ENCODE results near the gene IFITM2.
A peak's percentile ranks its signal among the peaks of the same experiment; 100 is the strongest.

The IFITM2 gene

DNA sequence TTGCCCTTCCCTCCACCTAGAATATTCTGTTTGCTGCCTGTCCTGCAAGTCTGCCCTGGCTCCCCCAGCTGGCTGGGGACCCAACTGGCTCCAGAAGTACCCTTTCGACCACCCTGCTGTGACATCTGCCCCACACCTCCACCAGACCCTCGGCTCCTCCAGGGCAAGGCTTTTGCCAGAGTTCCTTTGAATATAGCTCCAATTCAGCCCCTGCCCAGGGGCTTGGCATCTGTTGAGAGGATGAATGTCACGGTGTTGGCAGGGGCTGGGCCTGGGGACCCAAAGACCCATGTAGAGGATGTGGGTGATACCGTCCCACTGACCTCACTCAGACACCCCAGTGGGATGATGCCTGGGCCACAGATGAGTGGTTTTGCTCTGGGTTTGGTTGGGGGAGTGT lies 25.4 kb upstream of the IFITM2 start:
- DNase-seq, result peak; percentile 55

- DNase-seq, result no peak
Observed at GRCh38 chr11:282630-283360, 24.8 kb upstream of the IFITM2 start.

DNA sequence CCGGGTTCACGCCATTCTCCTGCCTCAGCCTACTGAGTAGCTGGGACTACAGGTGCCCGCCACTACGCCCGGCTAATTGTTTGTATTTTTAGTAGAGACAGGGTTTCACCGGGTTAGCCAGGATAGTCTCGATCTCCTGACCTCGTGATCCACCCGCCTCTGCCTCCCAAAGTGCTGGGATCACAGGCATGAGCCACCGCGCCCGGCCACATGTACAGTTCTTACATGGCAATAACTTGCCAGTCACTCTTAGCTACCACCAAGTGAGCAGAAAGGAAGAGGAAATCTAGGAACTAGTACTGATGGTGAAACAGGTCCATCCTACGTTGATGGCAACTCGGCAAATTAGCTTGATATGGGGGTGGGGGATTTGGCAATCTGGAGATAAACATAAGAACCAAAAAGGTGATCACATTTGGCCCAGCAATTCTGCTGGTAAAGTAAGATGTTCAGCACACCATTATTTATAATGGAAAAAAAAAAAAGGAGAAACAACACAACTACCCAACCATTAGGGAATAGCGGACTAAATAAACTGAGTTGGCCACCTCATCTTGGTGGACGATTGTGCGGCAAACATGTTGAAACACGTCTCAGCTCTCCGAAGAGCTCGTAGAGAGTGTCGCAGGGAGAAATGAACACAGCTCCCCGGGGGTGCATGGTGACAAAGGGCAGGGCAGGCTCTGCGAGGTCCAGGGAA lies 24.1 kb upstream of the IFITM2 start:
- no peak for DNase-seq

DNA sequence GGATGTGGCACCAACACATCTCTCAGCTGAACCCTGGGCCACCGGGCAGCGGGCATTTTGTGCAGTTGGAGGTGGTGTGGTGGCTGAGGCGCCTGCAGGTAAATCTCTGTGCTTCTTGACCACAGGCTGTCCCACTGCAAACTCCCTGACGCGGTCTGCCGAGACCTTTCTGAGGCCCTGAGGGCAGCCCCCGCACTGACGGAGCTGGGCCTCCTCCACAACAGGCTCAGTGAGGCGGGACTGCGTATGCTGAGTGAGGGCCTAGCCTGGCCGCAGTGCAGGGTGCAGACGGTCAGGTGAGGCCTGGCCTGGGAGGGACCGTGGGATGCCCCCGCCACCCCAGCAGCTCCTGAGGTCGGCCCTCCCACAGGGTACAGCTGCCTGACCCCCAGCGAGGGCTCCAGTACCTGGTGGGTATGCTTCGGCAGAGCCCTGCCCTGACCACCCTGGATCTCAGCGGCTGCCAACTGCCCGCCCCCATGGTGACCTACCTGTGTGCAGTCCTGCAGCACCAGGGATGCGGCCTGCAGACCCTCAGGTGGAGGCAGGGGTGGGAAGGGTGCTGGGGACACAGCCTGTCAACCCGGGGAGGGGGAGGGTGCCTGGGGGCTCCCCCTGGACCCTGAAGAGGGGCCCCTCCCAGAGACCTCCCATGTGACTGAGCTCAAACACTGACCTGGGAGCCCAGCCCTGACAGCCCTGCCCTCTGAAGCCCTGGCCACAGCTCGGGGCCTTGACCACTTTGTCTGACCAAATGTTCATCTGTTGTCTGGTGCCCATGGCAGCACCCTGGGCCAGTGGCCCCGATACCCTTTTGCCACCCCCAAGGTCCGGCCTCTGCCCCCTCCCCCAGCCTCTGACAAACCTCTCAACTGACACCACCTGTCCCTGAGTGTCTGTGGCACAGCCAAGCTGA lies 23.3 kb upstream of the IFITM2 start:
- no peak for DNase-seq

DNA sequence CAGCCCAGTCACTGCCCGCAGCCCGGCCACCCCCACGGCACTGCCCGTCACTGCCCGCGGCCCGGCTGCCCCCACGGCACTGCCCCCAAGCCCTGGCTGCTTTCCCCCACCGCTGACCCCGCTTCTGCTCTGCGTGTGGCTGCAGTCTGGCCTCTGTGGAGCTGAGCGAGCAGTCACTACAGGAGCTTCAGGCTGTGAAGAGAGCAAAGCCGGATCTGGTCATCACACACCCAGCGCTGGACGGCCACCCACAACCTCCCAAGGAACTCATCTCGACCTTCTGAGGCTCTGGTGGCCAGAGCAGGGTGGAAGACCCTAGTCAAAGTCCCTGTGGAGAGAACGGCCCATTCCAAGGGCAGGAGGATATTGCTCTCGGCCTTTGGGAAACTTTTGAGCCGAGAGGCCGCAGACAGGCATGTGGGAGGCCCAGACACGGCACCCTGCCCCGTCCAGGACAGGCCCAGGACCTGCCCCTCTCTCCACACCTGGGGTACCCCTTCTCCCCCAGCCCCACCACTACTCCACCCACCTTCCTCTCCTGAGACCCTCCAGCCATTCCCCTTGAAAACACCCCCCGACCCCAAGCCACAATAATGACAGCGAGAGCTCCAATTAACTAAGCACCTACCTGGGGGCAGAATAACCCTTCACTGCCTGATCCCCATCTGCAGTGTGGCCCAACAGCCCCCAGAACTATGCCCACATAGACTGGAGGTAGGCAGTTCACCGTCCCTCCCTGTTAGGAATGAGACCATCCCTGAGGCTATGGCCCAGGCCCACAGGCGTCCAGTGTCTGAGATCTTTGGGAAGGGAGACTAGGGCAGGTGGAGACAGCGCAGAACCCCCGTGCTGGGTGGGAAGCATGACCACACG lies 22.4 kb upstream of the IFITM2 start:
- DNase-seq, result no peak

GRCh38 chr11:285894-286220 lies 21.8 kb upstream of the IFITM2 start:
- no peak for DNase-seq

- DNase-seq, result peak; percentile 57
Observed at GRCh38 chr11:286977-287820, 20.4 kb upstream of the IFITM2 start.

- DNase-seq, result peak; percentile 76
Observed at GRCh38 chr11:287821-288477, 19.7 kb upstream of the IFITM2 start.

DNA sequence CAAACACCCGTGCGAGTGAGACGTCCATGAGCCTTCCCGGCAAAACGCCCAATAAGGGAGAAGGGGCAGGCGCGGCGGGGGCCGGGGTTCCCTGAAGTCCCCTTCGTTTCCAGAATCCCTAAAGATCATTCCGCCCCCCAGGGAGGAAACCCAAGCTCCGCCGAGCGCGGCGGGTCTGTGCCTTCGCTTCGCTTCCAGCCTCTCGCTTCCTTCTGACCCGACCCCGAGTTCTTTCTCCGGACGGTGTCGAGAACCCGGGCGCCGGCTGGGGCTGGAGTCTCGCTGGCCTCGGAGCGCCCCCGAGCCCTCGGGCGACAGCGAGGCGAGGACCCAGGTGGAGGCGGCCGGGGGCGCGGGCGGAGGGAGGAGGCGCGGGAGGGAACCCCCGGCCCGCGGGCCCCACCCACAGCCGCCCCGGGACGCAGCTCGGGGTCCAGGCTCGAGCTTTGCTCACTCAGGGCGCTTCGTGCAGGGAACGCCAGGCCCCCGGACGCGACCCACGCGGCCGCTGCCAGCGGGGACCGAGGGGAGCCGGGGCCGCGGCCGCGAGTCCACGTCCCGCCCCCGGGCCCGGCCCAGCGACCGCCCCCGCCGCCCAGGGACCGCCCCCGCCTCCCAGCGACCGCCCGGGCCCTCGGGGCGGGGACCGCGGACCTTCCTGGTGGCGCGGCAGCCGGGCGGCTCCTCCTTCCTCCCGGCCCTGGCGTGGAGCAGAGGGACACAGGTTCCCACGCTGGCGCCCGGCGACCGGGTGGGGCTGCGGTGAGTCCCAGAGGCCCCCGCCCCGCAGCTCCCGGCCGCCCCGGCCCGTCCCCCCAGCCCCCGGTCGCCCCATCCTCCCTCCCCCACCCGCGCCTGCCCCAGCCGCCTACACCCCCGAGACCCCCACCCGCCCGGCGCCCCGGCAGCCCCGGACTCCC lies 18.9 kb upstream of the IFITM2 start, which contains the start of gene PGGHG:
Gene PGGHG (plus strand): TSS at position 649 of the 920 bp plus-strand sequence. CDS start 691 bp downstream, outside the sequence.
- peak; percentile 77 for DNase-seq

DNA sequence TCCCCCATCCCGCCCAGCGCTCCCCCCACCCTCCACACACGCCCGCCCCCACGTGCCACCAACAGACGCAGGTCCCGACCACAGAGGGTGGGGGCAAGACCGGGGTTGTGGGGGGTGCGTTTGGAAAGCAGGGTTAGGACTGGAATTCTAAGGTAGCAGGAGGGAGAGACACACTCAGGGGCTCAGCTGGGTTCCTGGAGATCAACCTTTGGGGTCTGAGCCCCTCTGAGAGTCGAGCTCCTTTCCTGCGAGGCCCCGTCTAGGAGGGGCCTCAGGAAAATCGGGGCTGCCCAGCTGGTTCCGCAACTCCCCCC lies 18.3 kb upstream of the IFITM2 start:
- no peak for DNase-seq

GRCh38 chr11:289712-290620 lies 17.6 kb upstream of the IFITM2 start:
- no peak for DNase-seq

DNA sequence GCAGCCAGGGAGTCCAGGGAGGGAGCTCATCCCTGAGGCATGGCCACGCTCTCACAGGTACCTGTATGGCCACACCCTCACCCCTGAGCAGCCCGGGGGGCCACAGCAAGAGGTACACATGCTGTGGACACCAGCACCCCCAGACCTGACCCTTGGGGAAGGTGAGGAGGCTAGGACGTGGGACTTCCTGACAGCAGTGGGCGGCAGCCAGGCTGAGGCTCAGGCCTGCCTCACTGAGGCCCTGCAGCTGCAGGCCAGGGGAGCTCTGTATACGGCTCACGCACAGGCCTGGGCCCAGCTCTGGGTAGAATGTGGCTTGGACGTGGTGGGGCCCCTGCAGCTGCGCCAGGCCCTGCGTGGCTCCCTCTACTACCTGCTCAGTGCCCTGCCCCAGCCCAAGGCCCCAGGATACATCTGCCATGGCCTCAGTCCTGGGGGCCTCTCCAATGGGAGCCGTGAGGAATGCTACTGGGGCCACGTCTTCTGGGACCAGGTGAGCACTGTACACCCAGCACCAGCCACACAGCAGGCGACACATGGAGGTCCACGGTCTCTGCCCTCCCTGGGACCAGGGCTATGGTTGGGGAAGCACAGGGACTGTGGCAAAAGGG lies 16.9 kb upstream of the IFITM2 start:
- DNase-seq, result no peak

- DNase-seq, result no peak
Observed at GRCh38 chr11:291281-292210, 16.1 kb upstream of the IFITM2 start.

DNA sequence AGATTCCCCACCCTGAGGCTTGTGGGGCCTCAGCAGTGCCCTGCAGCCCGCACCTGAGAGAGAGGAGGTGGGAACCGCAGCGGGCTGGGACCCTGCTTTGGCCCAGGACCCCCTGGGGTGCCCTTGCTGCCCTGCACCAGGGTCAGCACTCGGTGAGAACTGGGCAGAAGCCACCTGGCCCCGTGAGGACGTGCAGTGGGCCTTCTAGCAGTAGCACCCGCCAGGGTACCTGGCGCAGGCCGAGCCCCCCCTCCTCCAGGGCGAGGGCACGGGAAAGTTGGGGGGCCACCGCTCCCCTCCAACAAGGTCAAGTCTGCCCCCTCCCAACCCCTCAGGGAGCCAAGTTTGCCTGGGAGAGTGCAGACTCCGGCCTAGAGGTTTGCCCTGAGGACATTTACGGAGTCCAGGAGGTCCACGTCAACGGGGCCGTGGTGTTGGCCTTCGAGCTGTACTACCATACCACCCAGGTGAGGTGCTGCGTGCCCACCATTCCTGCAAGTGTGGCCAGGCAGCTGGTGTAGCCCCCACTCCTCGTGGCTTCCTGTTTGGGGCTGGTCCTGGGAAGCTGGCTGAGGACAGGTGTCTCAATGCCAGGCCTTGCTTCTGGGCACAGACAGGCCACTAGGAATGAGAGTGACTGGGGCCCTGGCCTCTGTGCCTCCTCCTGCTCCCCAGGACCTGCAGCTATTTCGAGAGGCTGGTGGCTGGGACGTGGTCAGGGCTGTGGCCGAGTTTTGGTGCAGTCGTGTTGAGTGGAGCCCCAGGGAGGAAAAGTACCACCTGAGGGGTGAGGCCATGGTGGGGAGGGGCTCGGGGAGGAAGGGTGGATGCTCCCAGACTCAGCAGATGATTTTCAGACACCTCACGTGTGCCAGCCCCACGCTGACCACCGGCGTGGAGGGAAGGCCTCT lies 15.2 kb upstream of the IFITM2 start:
- no peak for DNase-seq

GRCh38 chr11:293271-293851 lies 14.3 kb upstream of the IFITM2 start:
- no peak for DNase-seq
